ENCODE measurements around the gene SLC4A8. TPM values are rescaled to one million over a fixed set of nuclear protein-coding genes. Genes with fewer than 3 reads are reported as not detected.
A peak's percentile ranks its signal among the peaks of the same experiment; 100 is the strongest.

The SLC4A8 gene
- total RNA-seq, 2 donors from 2014 or later = 0.59 to 1.1 TPM

GRCh38 chr12:51388846-51389245 is 35.8 kb upstream of the SLC4A8 start:
- Histone ChIP-seq H3K4me3 (no peak overlapping the region), H3K4me1 (peaks cover 7% of the 10 kb centered on the region), H3K27ac (no peak overlapping the region), H3K9me3 (no peaks in the 10 kb centered on the region), H3K36me3 (no peaks in the 10 kb centered on the region), H3K27me3 (no peaks in the 10 kb centered on the region), H3K9ac (ENCODE audit: low read depth in 2 of 2, low read length in 2 of 2) (no peak overlapping the region)
- no peak for TF ChIP-seq CTCF (IDR thresholded peaks at IDR 0.05)
- intact Hi-C loops (cut with DNase I) = no loop called here
- no peak for DNase-seq

GRCh38 chr12:51389302-51389999 is 35.2 kb upstream of the SLC4A8 start:
- no peaks in the 10 kb centered on the region for H3K9me3 ChIP-seq
- no peaks in the 10 kb centered on the region for H3K27me3 ChIP-seq
- DNase-seq = peak; percentile 59
- H3K27ac ChIP-seq = no peak overlapping the region
- no peak overlapping the region for H3K4me3 ChIP-seq
- no peaks in the 10 kb centered on the region for H3K36me3 ChIP-seq
- TF ChIP-seq CTCF (IDR thresholded peaks at IDR 0.05) = no peak
- H3K9ac ChIP-seq (ENCODE audit: low read depth in 2 of 2, low read length in 2 of 2) = peak overlapping the region in 1 of 2 donors; percentile 19
- intact Hi-C loops (cut with DNase I) = no loop called here
- H3K4me1 ChIP-seq = peaks cover 7% of the 10 kb centered on the region

- H3K27ac ChIP-seq = peak overlapping the region; percentile 38
- peak overlapping the region in 1 of 2 donors; percentile 87 for H3K9ac ChIP-seq (ENCODE audit: low read depth in 2 of 2, low read length in 2 of 2)
- H3K9me3 ChIP-seq = no peaks in the 10 kb centered on the region
- no peak for TF ChIP-seq CTCF (IDR thresholded peaks at IDR 0.05)
- H3K36me3 ChIP-seq = no peaks in the 10 kb centered on the region
- DNase-seq = no peak
- intact Hi-C loops (cut with DNase I) = no loop called here
- peaks cover 7% of the 10 kb centered on the region for H3K4me1 ChIP-seq
- H3K27me3 ChIP-seq = no peaks in the 10 kb centered on the region
- H3K4me3 ChIP-seq = no peak overlapping the region
Observed at GRCh38 chr12:51390457-51390856, 34.2 kb upstream of the SLC4A8 start.

- Histone ChIP-seq H3K27me3 (no peaks in the 10 kb centered on the region), H3K9me3 (no peaks in the 10 kb centered on the region), H3K36me3 (no peaks in the 10 kb centered on the region), H3K4me3 (peak overlapping the region; percentile 61), H3K4me1 (peaks cover 7% of the 10 kb centered on the region), H3K27ac (peak overlapping the region; percentile 38), H3K9ac (ENCODE audit: low read depth in 2 of 2, low read length in 2 of 2) (peak overlapping the region; percentile 71 to 87)
- DNase-seq = peak; percentile 47
- TF ChIP-seq CTCF (IDR thresholded peaks at IDR 0.05) = no peak
- intact Hi-C loops (cut with DNase I) = no loop called here
Observed at GRCh38 chr12:51390891-51391282, 33.7 kb upstream of the SLC4A8 start.

- H3K9me3 ChIP-seq = no peaks in the 10 kb centered on the region
- no peak for TF ChIP-seq CTCF (IDR thresholded peaks at IDR 0.05)
- H3K9ac ChIP-seq (ENCODE audit: low read depth in 2 of 2, low read length in 2 of 2) = peak within 1 kb of the TSS; percentile 71 to 87
- DNase-seq = peak; percentile 85
- H3K27me3 ChIP-seq = no peaks in the 10 kb centered on the region
- H3K4me1 ChIP-seq = peaks cover 7% of the 10 kb centered on the region
- intact Hi-C loops (cut with DNase I) = no loop called here
- H3K4me3 ChIP-seq = peak within 1 kb of the TSS; percentile 61
- peak within 1 kb of the TSS; percentile 38 for H3K27ac ChIP-seq
- H3K36me3 ChIP-seq = no peaks in the 10 kb centered on the region
Observed at GRCh38 chr12:51391283-51392123, 33.1 kb upstream of the SLC4A8 start, which contains the start of gene GALNT6. TSS of gene GALNT6 (minus strand) at chr12:51391406. CDS start at chr12:51379781, 11,625 bp downstream.
